ENCODE data around the gene HOXA10.

DNA sequence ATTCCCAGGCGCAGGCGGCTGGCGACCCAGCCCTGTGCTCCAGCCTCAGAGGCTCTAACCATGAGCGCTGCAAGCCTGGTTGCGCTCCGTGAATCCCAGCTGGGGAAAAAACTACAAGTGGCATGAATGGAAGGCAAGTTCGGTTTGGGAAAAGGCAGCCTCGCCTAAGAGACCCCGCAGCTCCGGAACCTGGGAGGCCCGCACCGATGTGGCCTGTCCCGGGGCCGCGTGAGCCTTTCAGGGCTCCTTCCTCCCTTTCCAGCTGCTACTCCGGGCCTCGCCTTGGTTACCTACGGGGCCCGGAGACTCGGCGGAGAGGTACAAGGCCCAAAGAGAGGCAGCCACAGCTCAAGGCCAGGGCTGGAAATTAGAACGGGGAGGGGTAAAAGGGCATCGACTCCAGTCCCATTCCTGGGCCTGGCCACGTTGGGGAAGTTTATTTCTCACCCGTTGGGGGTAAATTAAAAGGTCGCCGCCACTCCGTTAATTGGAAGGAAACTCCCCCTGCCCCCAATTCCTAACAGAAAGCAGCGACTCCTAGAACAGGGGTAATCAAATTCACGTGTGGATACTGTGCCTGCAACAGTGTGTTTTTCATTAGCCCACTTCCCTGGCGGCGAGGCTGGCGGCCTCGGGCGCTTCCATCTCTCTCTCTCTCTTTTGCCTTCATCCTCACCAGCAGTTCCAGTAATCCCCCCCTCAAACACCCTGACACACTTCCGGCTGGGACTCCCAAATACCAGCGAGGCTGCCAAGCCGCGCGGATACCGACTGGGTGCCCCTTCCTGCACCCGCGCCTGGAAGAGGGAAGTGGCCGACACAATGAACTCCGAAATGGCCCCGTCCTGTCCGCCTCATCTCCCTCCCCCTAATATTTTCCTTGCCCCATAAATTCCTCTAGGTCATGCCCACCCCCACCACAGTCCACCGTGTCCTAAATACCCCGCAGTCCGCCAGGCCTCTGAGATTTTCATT, 7.3 kb downstream of the HOXA10 start:
- TF ChIP-seq RAD21 (IDR thresholded peaks at IDR 0.05) (no peak), CTCF (IDR thresholded peaks at IDR 0.05; ENCODE audit: low read depth, low read length, missing input control) (no peak), ATF3 (IDR thresholded peaks at IDR 0.05) (no peak)
- TF ChIP-seq, protein P1, sequence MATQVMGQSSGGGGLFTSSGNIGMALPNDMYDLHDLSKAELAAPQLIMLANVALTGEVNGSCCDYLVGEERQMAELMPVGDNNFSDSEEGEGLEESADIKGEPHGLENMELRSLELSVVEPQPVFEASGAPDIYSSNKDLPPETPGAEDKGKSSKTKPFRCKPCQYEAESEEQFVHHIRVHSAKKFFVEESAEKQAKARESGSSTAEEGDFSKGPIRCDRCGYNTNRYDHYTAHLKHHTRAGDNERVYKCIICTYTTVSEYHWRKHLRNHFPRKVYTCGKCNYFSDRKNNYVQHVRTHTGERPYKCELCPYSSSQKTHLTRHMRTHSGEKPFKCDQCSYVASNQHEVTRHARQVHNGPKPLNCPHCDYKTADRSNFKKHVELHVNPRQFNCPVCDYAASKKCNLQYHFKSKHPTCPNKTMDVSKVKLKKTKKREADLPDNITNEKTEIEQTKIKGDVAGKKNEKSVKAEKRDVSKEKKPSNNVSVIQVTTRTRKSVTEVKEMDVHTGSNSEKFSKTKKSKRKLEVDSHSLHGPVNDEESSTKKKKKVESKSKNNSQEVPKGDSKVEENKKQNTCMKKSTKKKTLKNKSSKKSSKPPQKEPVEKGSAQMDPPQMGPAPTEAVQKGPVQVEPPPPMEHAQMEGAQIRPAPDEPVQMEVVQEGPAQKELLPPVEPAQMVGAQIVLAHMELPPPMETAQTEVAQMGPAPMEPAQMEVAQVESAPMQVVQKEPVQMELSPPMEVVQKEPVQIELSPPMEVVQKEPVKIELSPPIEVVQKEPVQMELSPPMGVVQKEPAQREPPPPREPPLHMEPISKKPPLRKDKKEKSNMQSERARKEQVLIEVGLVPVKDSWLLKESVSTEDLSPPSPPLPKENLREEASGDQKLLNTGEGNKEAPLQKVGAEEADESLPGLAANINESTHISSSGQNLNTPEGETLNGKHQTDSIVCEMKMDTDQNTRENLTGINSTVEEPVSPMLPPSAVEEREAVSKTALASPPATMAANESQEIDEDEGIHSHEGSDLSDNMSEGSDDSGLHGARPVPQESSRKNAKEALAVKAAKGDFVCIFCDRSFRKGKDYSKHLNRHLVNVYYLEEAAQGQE (IDR thresholded peaks at IDR 0.05): no peak
